Left lung (tissue), 10 donors: Measurements from ENCODE around the gene PRKG1. TPM values are rescaled to one million over a fixed set of nuclear protein-coding genes. Genes with fewer than 3 reads are reported as not detected.

ENCODE experiments used
- ATAC-seq: fragments of 200-7000 bp; cut with Tn5 transposase; one replicate; pipeline ENCODE4 v1.9.1; 2020; ENCODE audit warnings: moderate library complexity
- DNase-seq, 4 donors: peaks; one replicate each; pipeline ENCODE4 v3.0.0-alpha.2; 2013 to 2020
- H3K27ac ChIP-seq, 2 donors: fragments of 200-600 bp; sonication (generic) in 1 of 2; one replicate each; pipeline versions ENCODE4 v1.5.0 to v1.8.0; 2020 to 2021
- H3K27me3 ChIP-seq, 2 donors: fragments of 200-600 bp; sonication (generic) in 1 of 2; one replicate each; pipeline versions ENCODE4 v1.5.0 to v1.8.0; 2020 to 2021
- H3K36me3 ChIP-seq, 2 donors: fragments of 200-600 bp; sonication (generic) in 1 of 2; one replicate each; pipeline versions ENCODE4 v1.5.0 to v1.8.0; 2020 to 2021
- H3K4me1 ChIP-seq, 2 donors: fragments of 200-600 bp; one replicate each; pipeline ENCODE4 v1.8.0; 2021
- H3K4me3 ChIP-seq, 2 donors: fragments of 200-600 bp; sonication (generic) in 1 of 2; one replicate each; pipeline versions ENCODE4 v1.5.0 to v1.8.0; 2020 to 2021; ENCODE audit warnings: mild to moderate bottlenecking in 1 of 2
- H3K9me3 ChIP-seq, 2 donors: fragments of 200-600 bp; sonication (generic) in 1 of 2; one replicate each; pipeline versions ENCODE4 v1.5.0 to v1.8.0; 2020 to 2021
- CTCF ChIP-seq, 2 donors: fragments of 200-600 bp; sonication (generic) in 1 of 2; IDR thresholded peaks; one replicate each; pipeline versions ENCODE4 v1.5.0 to v1.8.0; 2021; ENCODE audit warnings: antibody characterized with exemption in 2 of 2
- intact Hi-C, 2 donors: fragments of 100-400 bp; cut with DNase I; formaldehyde crosslinking; loops; one replicate each; pipeline versions ENCODE4 v1.11.2 to v1.14.2; 2022
- polyA plus RNA-seq, 6 donors: library from polyadenylated mRNA; unstranded; fragments of 120-200 nt; gene quantifications; one replicate each; pipeline ENCODE4 v1.2.1, GENCODE V29; 2013; ENCODE audit not compliant: insufficient read length in 6 of 6
- total RNA-seq, 2 donors: library from RNA; stranded (reverse); fragmentation: NEBNext Ultra II Directional; extraction: Animal tissue kit (Norgen Biotek cat#: 25700); gene quantifications; one replicate each; pipeline ENCODE4 v1.2.1, GENCODE V29; 2021
- donor health status: DM: no; HTN: yes; CAD: no.
- donor health status: DM: no; HTN: no; CAD: no.

PRKG1 gene
- total and polyA plus RNA-seq, 8 donors: 15.6 to 29.0 (median 17.8) TPM

GRCh38 chr10:51468424-51468823 is 394.1 kb downstream of the PRKG1 start:
- Histone ChIP-seq H3K9me3 (no peaks in the 10 kb centered on the region), H3K36me3 (no peaks in the 10 kb centered on the region), H3K27me3 (no peaks in the 10 kb centered on the region), H3K27ac (no peak overlapping the region), H3K4me3 (no peak overlapping the region), H3K4me1 (peaks cover 0 to 4% of the 10 kb centered on the region in 2 donors)
- TF ChIP-seq CTCF (IDR thresholded peaks at IDR 0.05): no peak
- intact Hi-C loops: no loop called here
- ATAC-seq: no peak
- no peak for DNase-seq

- Histone ChIP-seq H3K27ac (no peak overlapping the region), H3K27me3 (no peaks in the 10 kb centered on the region), H3K4me3 (no peak overlapping the region), H3K4me1 (peaks cover 0 to 4% of the 10 kb centered on the region in 2 donors), H3K36me3 (no peaks in the 10 kb centered on the region), H3K9me3 (no peaks in the 10 kb centered on the region)
- no peak for TF ChIP-seq CTCF (IDR thresholded peaks at IDR 0.05)
- intact Hi-C loops: no loop called here
- no peak for DNase-seq
- ATAC-seq: no peak
Measured at GRCh38 chr10:51469686-51470085, 395.4 kb downstream of the PRKG1 start.

GRCh38 chr10:51471271-51471670 is 397.0 kb downstream of the PRKG1 start:
- Histone ChIP-seq H3K27me3 (no peaks in the 10 kb centered on the region), H3K36me3 (no peaks in the 10 kb centered on the region), H3K4me3 (no peak overlapping the region), H3K4me1 (peaks cover 0 to 4% of the 10 kb centered on the region in 2 donors), H3K27ac (no peak overlapping the region), H3K9me3 (no peaks in the 10 kb centered on the region)
- no peak for ATAC-seq
- no peak for TF ChIP-seq CTCF (IDR thresholded peaks at IDR 0.05)
- intact Hi-C loops: no loop called here
- DNase-seq: no peak

GRCh38 chr10:51472154-51472553 is 397.9 kb downstream of the PRKG1 start:
- Histone ChIP-seq H3K36me3 (no peaks in the 10 kb centered on the region), H3K27me3 (no peaks in the 10 kb centered on the region), H3K4me1 (no peaks in the 10 kb centered on the region), H3K4me3 (no peak overlapping the region), H3K27ac (no peak overlapping the region), H3K9me3 (no peaks in the 10 kb centered on the region)
- ATAC-seq: no peak
- TF ChIP-seq CTCF (IDR thresholded peaks at IDR 0.05): no peak
- DNase-seq: no peak
- intact Hi-C loops: no loop called here

GRCh38 chr10:51479711-51480110 is 405.4 kb downstream of the PRKG1 start:
- ATAC-seq (no peak), DNase-seq (no peak)
- no peak overlapping the region for H3K27ac ChIP-seq
- intact Hi-C loops: no loop called here
- no peaks in the 10 kb centered on the region for H3K4me1 ChIP-seq
- TF ChIP-seq CTCF (IDR thresholded peaks at IDR 0.05): no peak
- no peaks in the 10 kb centered on the region for H3K36me3 ChIP-seq
- H3K9me3 ChIP-seq: no peaks in the 10 kb centered on the region
- H3K4me3 ChIP-seq: no peak overlapping the region
- no peaks in the 10 kb centered on the region for H3K27me3 ChIP-seq
